ELF-1 (cell line): ENCODE data around the gene PPP2R3A.
"Not testable (repeated sequence)": the region's sequence is repeated elsewhere in the genome, so short reads cannot be mapped to it uniquely, and the experiment has no call there.

ENCODE experiments used
- DNase-seq: peaks from one replicate; pipeline ENCODE4 v3.0.0-alpha.2; 2016; ENCODE audit warnings: low read depth, low spot score

Gene PPP2R3A

DNA sequence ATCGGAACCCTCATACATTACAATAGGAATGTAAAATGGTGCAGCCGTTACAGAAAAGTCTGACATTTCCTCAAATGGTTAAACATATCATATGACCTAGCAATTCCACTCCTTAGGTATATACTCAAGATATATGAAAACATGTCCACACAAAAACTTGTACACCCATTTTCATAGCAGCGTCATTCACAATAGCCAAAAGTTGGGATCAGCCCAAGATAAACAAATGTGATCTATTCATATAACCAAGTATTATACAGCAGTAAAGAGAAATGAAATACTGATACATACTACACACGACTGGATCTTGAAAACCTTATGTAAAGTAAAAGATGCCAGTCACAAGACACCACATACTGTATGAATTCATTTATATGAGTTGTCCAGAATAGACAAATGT, 128.2 kb downstream of the PPP2R3A start:
- DNase-seq: no peak

GRCh38 chr3:136105044-136105443, 139.5 kb downstream of the PPP2R3A start:
- no peak for DNase-seq

- no peak for DNase-seq
Observed at GRCh38 chr3:136106101-136106500, 140.6 kb downstream of the PPP2R3A start.

DNA sequence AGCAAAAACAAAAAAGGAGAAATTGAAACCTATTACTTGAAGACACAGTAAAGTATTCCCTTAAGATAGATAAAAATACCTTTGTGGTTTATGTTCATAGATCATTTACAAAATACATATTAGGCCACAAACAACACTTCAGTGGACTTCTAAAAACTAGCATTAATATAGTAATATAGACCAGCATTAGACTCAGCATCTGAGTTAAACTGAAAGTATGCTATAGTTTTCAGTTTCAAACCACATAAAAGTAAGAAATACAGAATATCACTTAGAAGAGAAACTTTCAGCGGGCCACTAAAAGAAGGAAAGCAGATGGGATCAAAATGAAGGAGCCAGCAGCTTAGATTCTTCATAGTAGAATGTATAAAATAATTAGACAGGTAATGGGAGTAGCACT, 144.0 kb downstream of the PPP2R3A start:
- DNase-seq: no peak

DNA sequence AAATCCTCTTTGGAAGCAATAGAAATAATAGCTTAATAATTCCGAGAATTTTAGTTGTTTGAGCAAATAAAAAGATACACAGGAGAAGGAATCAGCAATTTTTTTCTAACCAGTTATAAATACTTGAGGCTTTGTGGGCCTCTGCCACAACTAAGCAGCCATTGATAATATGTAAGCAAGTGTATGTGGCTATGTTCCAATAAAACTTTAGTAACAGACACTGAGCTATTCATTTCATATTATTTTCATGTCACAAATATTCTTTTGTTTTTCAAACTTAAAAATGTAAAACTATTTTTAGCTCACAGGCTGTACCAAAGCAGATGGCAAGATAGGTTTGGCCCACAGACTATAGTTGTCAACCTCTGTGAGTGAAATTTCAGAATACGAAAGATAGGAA, 145.0 kb downstream of the PPP2R3A start:
- no peak for DNase-seq

DNA sequence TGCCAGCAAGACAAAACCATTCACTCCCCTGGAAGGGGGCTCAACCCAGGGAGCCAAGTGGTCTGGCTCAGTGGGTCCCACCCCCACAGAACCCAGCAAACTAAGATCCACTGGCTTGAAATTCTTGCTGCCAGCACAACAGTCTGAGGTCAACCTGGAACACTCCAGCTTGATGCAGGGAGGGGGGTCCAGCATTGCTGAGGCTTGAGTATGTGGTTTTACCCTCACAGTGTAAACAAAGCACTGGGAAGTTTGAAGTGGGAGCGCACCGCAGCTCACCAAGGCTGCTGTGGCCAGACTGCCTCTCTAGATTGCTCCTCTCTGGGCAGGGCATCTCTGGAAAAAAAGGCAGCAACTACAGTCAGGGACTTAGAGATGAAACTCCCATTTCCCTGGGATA, 148.9 kb downstream of the PPP2R3A start:
- no peak for DNase-seq

GRCh38 chr3:136119332-136119731, 153.8 kb downstream of the PPP2R3A start:
- not testable (repeated sequence) for DNase-seq

DNA sequence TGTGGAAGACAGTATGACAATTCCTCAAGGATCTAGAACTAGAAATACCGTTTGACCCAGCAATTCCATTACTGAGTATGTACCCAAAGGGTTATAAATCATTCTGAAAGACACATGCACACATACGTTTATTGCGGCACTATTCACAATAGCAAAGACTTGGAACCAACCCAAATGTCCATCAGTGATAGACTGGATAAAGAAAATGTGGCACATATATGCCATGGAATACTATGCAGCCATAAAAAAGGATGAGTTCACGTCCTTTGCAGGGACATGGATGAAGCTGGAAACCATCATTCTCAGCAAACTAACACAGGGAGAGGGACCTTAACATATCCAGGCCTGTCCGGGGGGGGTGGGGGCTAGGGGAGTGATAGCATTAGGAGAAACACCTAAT, 154.3 kb downstream of the PPP2R3A start:
- DNase-seq: not testable (repeated sequence)

DNA sequence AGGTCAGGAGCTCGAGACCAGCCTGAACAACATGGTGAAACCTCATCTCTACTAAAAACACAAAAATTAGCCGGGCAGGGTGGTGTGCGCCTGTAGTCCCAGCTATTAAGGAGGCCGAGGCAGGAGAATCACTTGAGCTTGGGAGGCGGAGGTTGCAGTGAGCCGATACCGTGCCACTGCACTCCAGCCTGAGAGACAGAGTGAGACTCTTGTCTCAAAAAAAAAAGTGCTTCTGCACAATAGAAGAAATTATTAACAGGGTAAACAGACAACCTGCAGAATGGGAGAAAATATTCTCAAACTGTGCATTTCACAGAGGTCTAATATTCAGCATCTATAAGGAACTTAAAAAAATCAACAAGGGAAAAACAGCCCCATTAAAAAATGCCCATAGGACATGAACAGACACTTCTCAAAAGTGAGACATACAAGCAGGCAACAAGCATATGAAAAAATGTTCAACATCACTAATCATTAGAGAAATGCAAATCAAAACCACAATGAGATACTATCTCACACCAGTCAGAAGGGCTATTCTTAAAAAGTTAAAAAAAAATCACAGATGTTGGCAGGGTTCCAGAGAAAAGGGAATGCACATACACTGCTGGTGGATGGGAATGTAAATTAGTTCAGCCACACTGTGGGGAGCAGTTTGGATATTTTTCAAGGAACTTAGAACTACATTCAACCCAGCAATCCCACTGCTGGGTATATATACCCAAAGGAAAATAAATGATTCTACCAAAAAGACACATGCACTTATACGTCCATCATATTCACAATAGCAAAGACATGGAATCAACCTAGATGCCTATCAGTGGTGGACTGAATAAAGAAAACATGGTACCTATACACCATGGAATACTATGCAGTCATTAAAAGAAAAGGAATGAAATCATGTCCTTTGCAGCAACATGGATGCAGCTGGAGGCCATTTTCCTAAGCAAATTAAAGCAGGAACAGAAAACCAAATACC, 155.1 kb downstream of the PPP2R3A start:
- DNase-seq: no peak

DNA sequence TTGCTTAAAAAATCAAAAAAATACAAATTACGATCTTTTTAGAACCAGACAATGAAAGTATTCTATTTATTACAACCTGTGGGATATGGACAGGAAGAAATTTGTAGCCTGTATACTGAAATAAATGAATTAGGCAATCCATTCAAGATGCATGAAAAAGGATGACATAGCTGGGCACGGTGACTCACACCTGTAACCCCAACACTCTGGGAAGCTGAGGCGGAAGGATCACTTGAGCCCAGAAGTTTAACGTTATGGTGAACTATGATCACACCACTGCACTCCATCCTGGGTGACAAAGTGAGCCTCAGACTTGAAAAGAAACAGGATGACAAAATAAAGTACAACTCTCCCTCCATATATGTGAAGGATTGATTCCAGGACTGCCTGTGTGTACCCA, 156.5 kb downstream of the PPP2R3A start:
- no peak for DNase-seq

DNA sequence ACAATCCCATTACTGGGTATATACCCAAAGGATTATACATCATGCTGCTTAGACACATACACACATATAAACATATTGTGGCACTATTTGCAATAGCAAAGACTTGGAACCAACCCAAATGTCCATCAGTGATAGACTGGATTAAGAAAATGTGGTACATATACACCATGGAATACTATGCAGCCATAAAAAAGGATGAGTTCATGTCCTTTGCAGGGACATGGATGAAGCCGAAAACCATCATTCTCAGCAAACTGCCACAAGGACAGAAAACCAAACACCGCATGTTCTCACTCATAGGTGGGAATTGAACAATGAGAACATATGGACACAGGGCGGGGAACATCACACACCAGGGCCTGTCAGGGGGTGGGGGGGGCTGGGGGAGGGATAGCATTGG, 166.1 kb downstream of the PPP2R3A start:
- not testable (repeated sequence) for DNase-seq

GRCh38 chr3:136134091-136134490, 168.6 kb downstream of the PPP2R3A start:
- DNase-seq: no peak

GRCh38 chr3:136135039-136135802, 169.7 kb downstream of the PPP2R3A start:
- DNase-seq: no peak

GRCh38 chr3:136136454-136136853, 170.9 kb downstream of the PPP2R3A start:
- DNase-seq: no peak

DNA sequence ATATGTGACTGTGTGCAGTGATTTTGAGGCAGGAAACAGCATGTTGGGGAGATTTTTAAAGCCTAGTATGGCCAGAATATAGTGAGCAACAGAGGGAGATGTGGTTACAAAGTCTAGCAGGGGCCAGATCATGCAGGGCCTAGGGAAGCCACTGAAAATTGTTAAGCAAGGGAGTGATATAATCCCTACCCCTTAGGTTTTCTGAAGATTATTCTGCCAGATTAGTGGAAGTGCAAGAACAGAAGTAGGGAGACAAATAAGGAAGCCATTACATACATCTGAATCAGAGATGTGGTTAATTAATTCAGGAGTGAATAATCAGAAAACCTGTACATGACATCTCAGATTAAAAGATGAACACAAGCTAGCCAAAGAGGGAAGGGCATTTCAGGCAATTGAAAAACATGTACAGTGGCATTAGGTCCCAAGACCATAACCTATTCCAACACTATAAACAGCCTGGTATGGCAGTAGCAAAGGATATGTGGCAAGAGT, 175.8 kb downstream of the PPP2R3A start:
- DNase-seq: no peak

DNA sequence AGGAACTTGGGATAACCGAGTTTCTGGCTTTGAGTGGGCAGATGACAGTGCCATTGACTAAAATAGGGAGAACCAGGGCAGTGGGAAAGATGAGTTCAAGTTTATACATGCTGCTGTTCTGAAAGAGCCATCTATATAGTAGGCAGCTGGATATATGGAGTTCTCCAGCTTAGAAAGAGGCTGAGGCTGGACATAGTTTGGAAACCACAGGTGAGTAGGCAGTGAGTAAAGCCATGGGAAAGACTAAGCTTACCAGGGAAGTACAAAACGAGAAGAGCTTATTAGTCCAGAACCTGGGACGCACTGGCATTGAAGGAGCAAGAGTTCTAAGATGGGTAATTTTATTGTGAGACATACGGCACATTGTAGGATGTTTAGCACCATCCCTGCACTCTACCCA, 176.4 kb downstream of the PPP2R3A start:
- DNase-seq: no peak

DNA sequence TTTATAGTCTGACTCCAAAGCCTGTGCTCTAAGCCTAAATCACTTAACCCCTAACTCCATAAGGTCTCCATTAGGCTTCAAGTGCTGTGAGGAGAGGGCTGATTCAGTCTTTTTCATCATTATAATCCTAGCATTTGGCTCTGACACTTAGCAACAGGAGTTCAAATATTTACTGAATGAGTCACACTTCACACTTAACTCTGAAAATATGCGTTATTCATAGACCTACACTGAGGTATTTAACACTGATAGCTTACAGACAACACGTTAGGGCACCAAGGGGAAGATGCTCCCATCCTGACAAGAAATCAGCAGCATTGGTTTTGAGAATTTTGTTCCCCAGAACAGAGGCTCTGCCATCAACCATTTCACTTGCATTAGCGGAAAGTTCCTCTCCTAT, 177.1 kb downstream of the PPP2R3A start:
- no peak for DNase-seq

- DNase-seq: not testable (repeated sequence)
Observed at GRCh38 chr3:136144397-136144796, 178.9 kb downstream of the PPP2R3A start.

- DNase-seq: peak; percentile 24
Observed at GRCh38 chr3:136146981-136147729, 181.6 kb downstream of the PPP2R3A start.

DNA sequence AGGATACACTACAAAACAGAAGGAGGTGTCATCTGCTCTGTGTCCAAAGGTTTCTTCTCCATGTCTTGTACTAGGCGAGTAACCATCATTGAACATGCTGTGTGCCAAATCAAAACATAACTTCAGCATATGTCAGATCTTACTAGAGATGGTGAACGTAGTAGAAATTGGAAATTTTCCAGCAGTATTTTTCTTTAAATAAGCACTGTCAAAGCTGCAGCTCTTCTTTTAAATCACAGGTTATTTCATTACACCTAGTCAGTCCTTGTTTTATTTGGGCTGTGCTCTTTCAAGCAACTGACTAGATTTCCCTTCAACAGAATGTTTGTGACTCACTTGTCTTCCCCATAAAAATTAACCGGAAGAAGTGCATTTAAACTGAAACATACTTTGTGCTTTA, 184.1 kb downstream of the PPP2R3A start:
- no peak for DNase-seq

GRCh38 chr3:136151219-136151618, 185.7 kb downstream of the PPP2R3A start:
- DNase-seq: no peak
